Fibroblast of skin of left biceps (primary cell): Measurements from ENCODE around the gene SPTBN4.
"Not testable (repeated sequence)": the region's sequence is repeated elsewhere in the genome, so short reads cannot be mapped to it uniquely, and the experiment has no call there.

Experiments
- DNase-seq, 2 experiments: peaks; one replicate each; pipeline ENCODE4 v3.0.0-alpha.2; 2013; ENCODE audit warnings: low read depth in 2 of 2

Gene SPTBN4

GRCh38 chr19:40617961-40618360 is 151.2 kb downstream of the SPTBN4 start:
- DNase-seq = no peak

DNA sequence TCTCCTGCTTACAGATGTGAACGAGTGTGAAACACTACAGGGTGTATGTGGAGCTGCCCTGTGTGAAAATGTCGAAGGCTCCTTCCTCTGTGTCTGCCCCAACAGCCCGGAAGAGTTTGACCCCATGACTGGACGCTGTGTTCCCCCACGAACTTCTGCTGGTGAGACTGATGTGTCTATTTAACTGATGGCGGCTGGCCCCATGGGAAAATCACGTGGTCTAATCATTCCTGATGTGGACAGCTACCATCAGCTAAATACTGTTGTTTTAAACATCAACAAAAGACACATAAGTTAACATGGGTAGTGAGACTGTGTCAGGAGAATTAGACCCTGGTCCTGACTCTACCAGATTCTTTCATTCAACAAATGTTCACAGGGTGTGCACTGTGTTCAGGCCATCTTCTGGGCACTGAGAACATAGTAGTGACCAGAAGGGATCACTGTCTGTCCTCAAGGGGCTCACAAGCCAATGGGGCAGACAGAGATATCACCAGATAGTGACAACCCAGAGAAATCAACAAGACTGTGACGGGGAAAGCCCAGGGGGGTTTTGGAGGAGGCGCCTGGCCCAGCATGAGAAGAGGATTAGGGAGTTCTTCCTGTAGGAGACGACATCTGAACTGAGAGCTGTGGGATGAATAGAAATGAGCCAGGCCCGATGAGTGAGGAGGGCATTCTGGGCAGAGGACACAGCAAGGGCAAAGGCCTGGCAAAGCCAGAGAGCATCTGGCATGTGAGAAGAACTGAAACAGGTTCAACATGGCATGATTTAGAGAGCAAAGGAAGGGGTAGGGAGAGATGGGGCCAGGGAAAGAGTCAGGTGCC is 152.7 kb downstream of the SPTBN4 start:
- DNase-seq = no peak

DNA sequence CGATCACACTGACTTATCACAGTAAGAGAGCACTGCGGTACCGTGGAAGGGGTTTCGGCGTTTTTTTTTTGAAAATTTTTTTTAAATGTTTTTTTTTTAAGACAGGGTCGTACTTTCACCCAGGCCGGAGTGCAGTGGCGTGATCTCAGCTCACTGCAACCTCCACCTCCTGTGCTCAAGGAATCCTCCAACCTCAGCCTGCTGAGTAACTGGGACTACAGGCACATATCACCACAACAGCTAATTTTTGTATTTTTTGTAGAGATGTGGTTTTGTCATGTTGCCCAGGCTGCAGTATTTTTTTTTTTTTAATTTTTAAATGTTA is 153.3 kb downstream of the SPTBN4 start:
- no peak for DNase-seq

DNA sequence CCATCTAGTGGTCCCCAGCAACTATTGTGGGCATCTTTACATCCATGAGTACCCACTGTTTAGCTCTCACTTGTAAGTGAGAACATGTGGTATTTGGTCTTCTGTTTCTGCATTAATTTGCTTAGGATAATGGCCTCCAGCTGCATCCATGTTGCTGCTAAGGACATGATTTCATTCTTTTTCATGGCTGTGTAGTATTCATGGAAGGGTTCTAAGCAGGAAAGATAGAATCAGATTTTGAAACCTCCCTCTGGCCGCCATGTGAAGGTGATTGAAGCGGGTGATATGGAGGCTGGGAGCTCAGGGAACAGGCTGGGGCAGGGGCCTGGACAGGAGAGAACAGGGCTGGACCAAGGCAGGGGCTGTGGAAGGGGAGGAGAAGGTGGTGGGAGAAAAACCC is 154.5 kb downstream of the SPTBN4 start:
- no peak for DNase-seq

- no peak for DNase-seq
Measured at GRCh38 chr19:40621966-40622772, 155.4 kb downstream of the SPTBN4 start.

GRCh38 chr19:40622773-40623075 is 155.9 kb downstream of the SPTBN4 start:
- DNase-seq = no peak

- no peak for DNase-seq
Measured at GRCh38 chr19:40623403-40624251, 156.8 kb downstream of the SPTBN4 start.

GRCh38 chr19:40624369-40625153 is 157.8 kb downstream of the SPTBN4 start:
- not testable (repeated sequence) for DNase-seq

GRCh38 chr19:40625406-40626120 is 158.8 kb downstream of the SPTBN4 start:
- DNase-seq = no peak
